ENCODE data around the gene CBFB. TPM values are rescaled to one million over a fixed set of nuclear protein-coding genes. Genes with fewer than 3 reads are reported as not detected.

Gene CBFB
- polyA plus RNA-seq, 1 donor (not counting 4 experiments of a cell fraction or from before 2014, with no cell fraction given), result 39.7 TPM

DNA sequence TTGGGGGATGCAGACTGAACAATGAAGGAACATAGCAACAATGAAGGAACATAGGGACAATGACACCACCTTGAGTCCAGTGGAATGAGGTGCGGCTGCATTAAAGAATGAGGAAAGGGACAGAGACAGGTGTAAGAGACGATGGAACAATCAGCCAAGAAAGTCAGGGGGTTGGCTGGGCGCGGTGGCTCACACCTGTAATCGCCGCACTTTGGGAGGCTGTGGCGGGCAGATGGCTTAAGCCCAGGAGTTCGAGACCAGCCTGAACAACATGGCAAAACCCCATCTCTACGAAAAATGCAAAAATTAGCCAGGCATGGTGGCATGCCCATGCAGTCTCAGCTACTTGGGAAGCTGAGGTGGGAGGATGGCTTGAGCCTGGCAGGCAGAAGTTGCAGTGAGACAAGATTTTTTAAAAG lies 13.6 kb upstream of the CBFB start:
- no peak overlapping the region for H2AFZ ChIP-seq (ENCODE audit: control insufficient read depth, low read length)
- H3K79me2 ChIP-seq (ENCODE audit: control insufficient read depth, insufficient read depth, low read length), result no peaks in the 10 kb centered on the region
- peaks cover 10% of the 10 kb centered on the region for H3K27me3 ChIP-seq (ENCODE audit: control insufficient read depth, extremely low read depth, insufficient read depth, low read length)
- H3K9ac ChIP-seq (ENCODE audit: control insufficient read depth, extremely low read depth, insufficient read depth, low read length), result no peak overlapping the region
- no peaks in the 10 kb centered on the region for H3K9me1 ChIP-seq (ENCODE audit: control insufficient read depth, extremely low read depth, insufficient read depth, low read length)
- H3K27ac ChIP-seq (ENCODE audit: control insufficient read depth, insufficient read depth, low read length), result no peak overlapping the region
- DNase-seq (ENCODE audit: low read depth, low spot score) (no peak), FAIRE-seq (no peak)
- peaks cover 13% of the 10 kb centered on the region for H3K4me1 ChIP-seq (ENCODE audit: control insufficient read depth, extremely low read depth, insufficient read depth, low read length)
- TF ChIP-seq, protein P1, sequence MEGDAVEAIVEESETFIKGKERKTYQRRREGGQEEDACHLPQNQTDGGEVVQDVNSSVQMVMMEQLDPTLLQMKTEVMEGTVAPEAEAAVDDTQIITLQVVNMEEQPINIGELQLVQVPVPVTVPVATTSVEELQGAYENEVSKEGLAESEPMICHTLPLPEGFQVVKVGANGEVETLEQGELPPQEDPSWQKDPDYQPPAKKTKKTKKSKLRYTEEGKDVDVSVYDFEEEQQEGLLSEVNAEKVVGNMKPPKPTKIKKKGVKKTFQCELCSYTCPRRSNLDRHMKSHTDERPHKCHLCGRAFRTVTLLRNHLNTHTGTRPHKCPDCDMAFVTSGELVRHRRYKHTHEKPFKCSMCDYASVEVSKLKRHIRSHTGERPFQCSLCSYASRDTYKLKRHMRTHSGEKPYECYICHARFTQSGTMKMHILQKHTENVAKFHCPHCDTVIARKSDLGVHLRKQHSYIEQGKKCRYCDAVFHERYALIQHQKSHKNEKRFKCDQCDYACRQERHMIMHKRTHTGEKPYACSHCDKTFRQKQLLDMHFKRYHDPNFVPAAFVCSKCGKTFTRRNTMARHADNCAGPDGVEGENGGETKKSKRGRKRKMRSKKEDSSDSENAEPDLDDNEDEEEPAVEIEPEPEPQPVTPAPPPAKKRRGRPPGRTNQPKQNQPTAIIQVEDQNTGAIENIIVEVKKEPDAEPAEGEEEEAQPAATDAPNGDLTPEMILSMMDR (optimal IDR thresholded peaks at IDR 0.05 in 1 of 3, IDR thresholded peaks at IDR 0.05 in 1 of 3, conservative IDR thresholded peaks at IDR 0.05 in 1 of 3; ENCODE audit: extremely low read depth in 1 of 3, insufficient read depth in 2 of 3, low read length in 3 of 3), result peak in 1 of 3 experiments; percentile 33
- TF ChIP-seq EZH2 (IDR thresholded peaks at IDR 0.05; ENCODE audit: low read length), result no peak
- H3K36me3 ChIP-seq (ENCODE audit: control insufficient read depth in 2 of 2, extremely low read depth in 1 of 2, insufficient read depth in 2 of 2, low read length in 2 of 2), result no peaks in the 10 kb centered on the region
- no peak overlapping the region for H3K4me2 ChIP-seq (ENCODE audit: control insufficient read depth, extremely low read depth, insufficient read depth, low read depth, low read length)
- H3K4me3 ChIP-seq (ENCODE audit: control insufficient read depth in 2 of 3, extremely low read depth in 1 of 3, insufficient read depth in 2 of 3, low read depth in 1 of 3, low read length in 3 of 3), result no peak overlapping the region
- dilution Hi-C loops (cut with MboI; ENCODE audit: extremely low pct_ligation_motif_present, low sequenced_read_pairs), result no loop called here
- H4K20me1 ChIP-seq (ENCODE audit: control insufficient read depth, extremely low read depth, insufficient read depth, low read length), result no peaks in the 10 kb centered on the region
- H3K9me3 ChIP-seq (ENCODE audit: control insufficient read depth, low read depth, low read length), result no peaks in the 10 kb centered on the region

DNA sequence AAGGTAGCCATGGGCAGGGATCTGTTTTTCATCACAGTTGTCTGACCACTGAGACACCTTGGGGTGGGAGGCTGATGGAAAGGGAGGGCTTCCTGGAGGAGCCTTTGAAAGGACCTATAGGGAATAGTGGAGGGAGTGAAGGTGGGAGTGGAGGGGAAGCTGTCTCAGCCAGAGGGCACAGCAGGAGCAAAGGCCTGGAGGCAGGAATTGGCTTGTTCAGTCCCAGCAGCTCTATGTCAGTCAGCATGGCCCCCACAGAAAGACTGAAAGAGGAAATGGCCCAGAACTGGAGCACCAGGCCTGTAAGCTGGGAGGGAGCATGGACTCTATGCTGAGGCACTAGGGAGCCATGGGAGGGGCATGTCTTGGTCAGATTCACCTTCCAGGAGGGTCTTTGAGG lies 12.8 kb upstream of the CBFB start:
- Histone ChIP-seq H3K9ac (ENCODE audit: control insufficient read depth, extremely low read depth, insufficient read depth, low read length) (no peak overlapping the region), H4K20me1 (ENCODE audit: control insufficient read depth, extremely low read depth, insufficient read depth, low read length) (no peaks in the 10 kb centered on the region), H3K9me1 (ENCODE audit: control insufficient read depth, extremely low read depth, insufficient read depth, low read length) (no peaks in the 10 kb centered on the region), H3K4me2 (ENCODE audit: control insufficient read depth, extremely low read depth, insufficient read depth, low read depth, low read length) (no peak overlapping the region), H3K4me1 (ENCODE audit: control insufficient read depth, extremely low read depth, insufficient read depth, low read length) (peaks cover 13% of the 10 kb centered on the region), H2AFZ (ENCODE audit: control insufficient read depth, low read length) (peak overlapping the region; percentile 6), H3K79me2 (ENCODE audit: control insufficient read depth, insufficient read depth, low read length) (no peaks in the 10 kb centered on the region), H3K9me3 (ENCODE audit: control insufficient read depth, low read depth, low read length) (no peaks in the 10 kb centered on the region), H3K27me3 (ENCODE audit: control insufficient read depth, extremely low read depth, insufficient read depth, low read length) (peaks cover 10% of the 10 kb centered on the region), H3K36me3 (ENCODE audit: control insufficient read depth in 2 of 2, extremely low read depth in 1 of 2, insufficient read depth in 2 of 2, low read length in 2 of 2) (no peaks in the 10 kb centered on the region), H3K27ac (ENCODE audit: control insufficient read depth, insufficient read depth, low read length) (no peak overlapping the region), H3K4me3 (ENCODE audit: control insufficient read depth in 2 of 3, extremely low read depth in 1 of 3, insufficient read depth in 2 of 3, low read depth in 1 of 3, low read length in 3 of 3) (no peak overlapping the region)
- TF ChIP-seq, protein P1 (optimal IDR thresholded peaks at IDR 0.05 in 1 of 3, IDR thresholded peaks at IDR 0.05 in 1 of 3, conservative IDR thresholded peaks at IDR 0.05 in 1 of 3; ENCODE audit: extremely low read depth in 1 of 3, insufficient read depth in 2 of 3, low read length in 3 of 3), result no peak
- TF ChIP-seq EZH2 (IDR thresholded peaks at IDR 0.05; ENCODE audit: low read length), result no peak
- dilution Hi-C loops (cut with MboI; ENCODE audit: extremely low pct_ligation_motif_present, low sequenced_read_pairs), result no loop called here
- DNase-seq (ENCODE audit: low read depth, low spot score) (no peak), FAIRE-seq (no peak)
